HEK293T (cell line): ENCODE measurements around the gene SATL1.

Experiments
- BHLHE40 ChIP-seq: fragments of 450-650 bp; IDR thresholded peaks from 2 replicates; pipeline ENCODE4 v1.6.1; 2016; ENCODE audit warnings: mild to moderate bottlenecking, moderate library complexity, borderline replicate concordance
- ELF4 ChIP-seq: fragments of 450-650 bp; IDR thresholded peaks from 2 replicates; pipeline ENCODE4 v1.6.1; 2017; ENCODE audit warnings: antibody characterized with exemption
- FOXA1 ChIP-seq: fragments of 450-650 bp; IDR thresholded peaks from 2 replicates; pipeline ENCODE4 v1.6.1; 2016; ENCODE audit warnings: mild to moderate bottlenecking
- FOXM1 ChIP-seq: fragments of 450-650 bp; IDR thresholded peaks from 2 replicates; pipeline ENCODE4 v1.6.1; 2017; ENCODE audit warnings: mild to moderate bottlenecking, borderline replicate concordance
- HDGF ChIP-seq: fragments of 450-650 bp; IDR thresholded peaks from 2 replicates; pipeline ENCODE4 v1.6.1; 2017; ENCODE audit warnings: antibody characterized with exemption, borderline replicate concordance
- L3MBTL2 ChIP-seq: fragments of 450-650 bp; conservative IDR thresholded peaks from 2 replicates; pipeline ENCODE4 v1.6.1; 2016; ENCODE audit warnings: mild to moderate bottlenecking
- LEF1 ChIP-seq: fragments of 450-650 bp; IDR thresholded peaks from 2 replicates; pipeline ENCODE4 v1.6.1; 2017; ENCODE audit warnings: mild to moderate bottlenecking, borderline replicate concordance
- NFRKB ChIP-seq: fragments of 450-650 bp; IDR thresholded peaks from 2 replicates; pipeline ENCODE4 v1.6.1; 2016; ENCODE audit warnings: mild to moderate bottlenecking, moderate library complexity
- SP1 ChIP-seq: fragments of 450-650 bp; IDR thresholded peaks from 2 replicates; pipeline ENCODE4 v1.6.1; 2017
- SUZ12 ChIP-seq: fragments of 450-650 bp; IDR thresholded peaks from 2 replicates; pipeline ENCODE4 v1.6.1; 2016; ENCODE audit warnings: mild to moderate bottlenecking
- TARDBP ChIP-seq: fragments of 450-650 bp; IDR thresholded peaks from 2 replicates; pipeline ENCODE4 v1.6.1; 2016
- TF ChIP-seq, protein P1 (sequence below): fragments of 450-650 bp; IDR thresholded peaks from 2 replicates; pipeline ENCODE4 v1.6.1; 2016

DNA sequence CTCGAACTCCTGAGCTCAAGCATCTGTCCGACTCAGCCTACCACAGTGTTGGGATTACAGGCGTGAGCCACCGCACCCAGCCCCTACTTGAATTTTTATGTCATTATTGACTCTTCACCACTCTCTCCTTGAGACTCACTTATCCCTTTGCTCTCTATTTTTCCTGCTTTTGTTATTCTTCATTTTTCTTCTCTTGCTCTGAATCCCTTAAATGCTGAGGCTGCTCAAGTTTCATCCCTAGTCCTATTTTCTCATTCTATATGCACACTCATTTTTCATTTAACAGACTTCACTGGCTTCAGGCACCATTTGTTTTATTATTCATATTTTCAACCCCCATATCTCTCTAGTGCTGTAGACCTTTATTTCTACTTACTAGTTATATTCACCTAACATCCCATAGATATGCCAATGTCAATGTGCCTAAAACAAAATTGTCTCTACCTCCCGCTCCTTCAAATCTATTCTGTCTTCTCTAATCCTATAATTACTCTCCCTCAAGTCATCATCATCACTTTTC lies 154.2 kb downstream of the SATL1 start:
- no peak for TF ChIP-seq SUZ12
- TF ChIP-seq L3MBTL2, result no peak
- TF ChIP-seq NFRKB, result no peak
- no peak for TF ChIP-seq SP1
- no peak for TF ChIP-seq ELF4
- no peak for TF ChIP-seq FOXM1
- no peak for TF ChIP-seq HDGF
- no peak for TF ChIP-seq FOXA1
- TF ChIP-seq, protein P1, sequence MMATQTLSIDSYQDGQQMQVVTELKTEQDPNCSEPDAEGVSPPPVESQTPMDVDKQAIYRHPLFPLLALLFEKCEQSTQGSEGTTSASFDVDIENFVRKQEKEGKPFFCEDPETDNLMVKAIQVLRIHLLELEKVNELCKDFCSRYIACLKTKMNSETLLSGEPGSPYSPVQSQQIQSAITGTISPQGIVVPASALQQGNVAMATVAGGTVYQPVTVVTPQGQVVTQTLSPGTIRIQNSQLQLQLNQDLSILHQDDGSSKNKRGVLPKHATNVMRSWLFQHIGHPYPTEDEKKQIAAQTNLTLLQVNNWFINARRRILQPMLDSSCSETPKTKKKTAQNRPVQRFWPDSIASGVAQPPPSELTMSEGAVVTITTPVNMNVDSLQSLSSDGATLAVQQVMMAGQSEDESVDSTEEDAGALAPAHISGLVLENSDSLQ, result no peak
- TF ChIP-seq TARDBP, result no peak
- TF ChIP-seq BHLHE40, result no peak
- no peak for TF ChIP-seq LEF1
